IMR-90 (cell line): Measurements from ENCODE around the gene PPIL4. TPM values are rescaled to one million over a fixed set of nuclear protein-coding genes. Genes with fewer than 3 reads are reported as not detected.

Experiments used
- ATAC-seq: fragments of 200-7000 bp; cut with Tn5 transposase; 2 replicates; pipeline ENCODE4 v1.9.1; 2020; ENCODE audit warnings: low read depth, mild to moderate bottlenecking, moderate library complexity
- BruUV-seq: library from RNA; stranded (reverse); fragments of 400-500 nt; replicated peaks from 2 replicates; lab custom pipeline; 2021; lab: Mats Ljungman, UMichigan
- CTCF ChIA-PET: fragments of 300-600 bp; formaldehyde crosslinking; extraction: SDS; loops from one replicate; lab custom pipeline; 2021; ENCODE audit warnings: antibody characterized with exemption; lab: Yijun Ruan, JAX
- POLR2A ChIA-PET: fragments of 300-600 bp; sonication (Branson Sonifier 250); formaldehyde crosslinking; loops from one replicate; lab custom pipeline; 2022; ENCODE audit warnings: antibody characterized with exemption; ENCODE audit not compliant: unreplicated experiment; lab: Charles Lee
- DNase-seq: peaks from one replicate; pipeline ENCODE4 v3.0.0; 2013
- H2AFZ ChIP-seq: replicated peaks from 2 replicates; pipeline ENCODE3; 2013; ENCODE audit warnings: low read length, mild to moderate bottlenecking; ENCODE audit not compliant: poor library complexity
- H2AK5ac ChIP-seq: 2 replicates; pipeline ENCODE4 v1.6.1; 2013; ENCODE audit warnings: low read depth, low read length, inconsistent platforms
- H2AK9ac ChIP-seq: replicated peaks from 2 replicates; pipeline ENCODE3; 2013; ENCODE audit warnings: mild to moderate bottlenecking, low read depth, low read length, moderate library complexity; ENCODE audit not compliant: poor library complexity
- H2BK120ac ChIP-seq: 2 replicates; pipeline ENCODE4 v1.6.1; 2013; ENCODE audit warnings: low read depth, low read length, inconsistent platforms
- H2BK15ac ChIP-seq: 3 replicates; pipeline ENCODE4 v1.6.1; 2013; ENCODE audit warnings: low read depth, low read length, inconsistent platforms
- H2BK20ac ChIP-seq: 2 replicates; pipeline ENCODE4 v1.6.1; 2013; ENCODE audit warnings: low read depth, mild to moderate bottlenecking, inconsistent platforms, low read length, moderate library complexity
- H2BK5ac ChIP-seq: 2 replicates; pipeline ENCODE4 v1.6.1; 2013; ENCODE audit warnings: mild to moderate bottlenecking, low read depth, low read length, inconsistent platforms; ENCODE audit not compliant: poor library complexity, severe bottlenecking
- H3K14ac ChIP-seq: replicated peaks from 2 replicates; pipeline ENCODE4 v1.6.1; 2013; ENCODE audit warnings: low read depth, low read length, inconsistent platforms
- H3K18ac ChIP-seq: 2 replicates; pipeline ENCODE4 v1.6.1; 2013; ENCODE audit warnings: low read depth, low read length, control low read depth
- H3K23ac ChIP-seq: 2 replicates; pipeline ENCODE4 v1.6.1; 2013; ENCODE audit warnings: low read depth, low read length, inconsistent platforms
- H3K27ac ChIP-seq: 2 replicates; pipeline ENCODE4 v1.5.1; 2013; ENCODE audit warnings: mild to moderate bottlenecking, control low read depth, low read length; ENCODE audit not compliant: insufficient read depth
- H3K27me3 ChIP-seq: 2 replicates; pipeline ENCODE4 v1.6.1; 2013; ENCODE audit warnings: low read length; ENCODE audit not compliant: control insufficient read depth, insufficient read depth
- H3K36me3 ChIP-seq: 2 replicates; pipeline ENCODE4 v1.6.1; 2013; ENCODE audit warnings: low read length, mixed read lengths; ENCODE audit not compliant: control insufficient read depth, insufficient read depth
- H3K4ac ChIP-seq: 2 replicates; pipeline ENCODE4 v1.6.1; 2013; ENCODE audit warnings: low read depth, low read length, inconsistent platforms
- H3K4me1 ChIP-seq: 2 replicates; pipeline ENCODE4 v1.6.1; 2013; ENCODE audit warnings: low read length, mixed read lengths; ENCODE audit not compliant: control insufficient read depth, insufficient read depth
- H3K4me2 ChIP-seq: 2 replicates; pipeline ENCODE4 v1.6.1; 2013; ENCODE audit warnings: low read depth, mild to moderate bottlenecking, control low read depth, low read length, moderate library complexity
- H3K4me3 ChIP-seq: 2 replicates; pipeline ENCODE4 v1.5.1; 2013; ENCODE audit warnings: low read depth, mild to moderate bottlenecking, control low read depth, low read length, moderate library complexity; ENCODE audit not compliant: insufficient read depth
- H3K56ac ChIP-seq: 2 replicates; pipeline ENCODE4 v1.6.1; 2013; ENCODE audit warnings: low read length, inconsistent platforms; ENCODE audit not compliant: insufficient read depth; ENCODE audit errors: extremely low read depth
- H3K79me1 ChIP-seq, 2 experiments: 2 replicates each; pipeline ENCODE4 v1.6.1; 2013; ENCODE audit warnings: low read length in 2 of 2, inconsistent platforms in 1 of 2, low read depth in 1 of 2
- H3K9ac ChIP-seq: 2 replicates; pipeline ENCODE4 v1.6.1; 2013; ENCODE audit warnings: low read depth, low read length, control low read depth
- H3K9me1 ChIP-seq: 2 replicates; pipeline ENCODE4 v1.6.1; 2013; ENCODE audit warnings: low read length, inconsistent platforms; ENCODE audit not compliant: insufficient read depth
- H3K9me3 ChIP-seq: 2 replicates; pipeline ENCODE4 v1.6.1; 2013; ENCODE audit warnings: low read length; ENCODE audit not compliant: control insufficient read depth, insufficient read depth
- H4K20me1 ChIP-seq: 2 replicates; pipeline ENCODE4 v1.6.1; 2013; ENCODE audit warnings: low read length, inconsistent platforms; ENCODE audit not compliant: insufficient read depth
- H4K5ac ChIP-seq: 2 replicates; pipeline ENCODE4 v1.6.1; 2013; ENCODE audit warnings: mild to moderate bottlenecking, low read depth, low read length, control low read depth
- H4K8ac ChIP-seq, 2 experiments: 2 replicates each; pipeline ENCODE4 v1.6.1; 2013; ENCODE audit warnings: low read depth in 2 of 2, low read length in 2 of 2, control low read depth in 1 of 2, inconsistent platforms in 1 of 2
- H4K91ac ChIP-seq: 2 replicates; pipeline ENCODE4 v1.6.1; 2013; ENCODE audit warnings: low read depth, low read length, inconsistent platforms; ENCODE audit not compliant: insufficient read depth
- BHLHE40 ChIP-seq: fragments of 150-350 bp; IDR thresholded peaks from 2 replicates; pipeline ENCODE4 v1.6.1; 2016; ENCODE audit warnings: mild to moderate bottlenecking, low read depth, low read length
- CHD1 ChIP-seq: IDR thresholded peaks from 2 replicates; pipeline ENCODE4 v1.6.1; 2012; ENCODE audit warnings: low read depth, low read length, improper control_type of control experiment
- FOS ChIP-seq: fragments of 150-350 bp; IDR thresholded peaks from 2 replicates; pipeline ENCODE4 v1.6.1; 2016; ENCODE audit warnings: low read depth, low read length
- MAZ ChIP-seq: IDR thresholded peaks from 2 replicates; pipeline ENCODE4 v1.6.1; 2012; ENCODE audit warnings: low read depth, mild to moderate bottlenecking, low read length, improper control_type of control experiment, moderate library complexity, borderline replicate concordance
- NFE2L2 ChIP-seq: fragments of 150-350 bp; IDR thresholded peaks from 2 replicates; pipeline ENCODE4 v1.6.1; 2016; ENCODE audit warnings: low read depth, mild to moderate bottlenecking, low read length
- POLR2A ChIP-seq: IDR thresholded peaks from 2 replicates; pipeline ENCODE4 v1.6.1; 2012; ENCODE audit warnings: mild to moderate bottlenecking, low read depth, low read length
- RAD21 ChIP-seq: IDR thresholded peaks from 2 replicates; pipeline ENCODE4 v1.6.1; 2012; ENCODE audit warnings: low read length, improper control_type of control experiment
- SMC3 ChIP-seq: fragments of 150-350 bp; IDR thresholded peaks from 2 replicates; pipeline ENCODE4 v1.6.1; 2016; ENCODE audit warnings: low read depth, mild to moderate bottlenecking, antibody characterized with exemption, low read length, moderate library complexity
- WGBS, 2 experiments: methylation state at CpG; one replicate each; pipeline versions ENCODE4 v1.1.5 to v1.1.7; 2013; ENCODE audit warnings: missing lambda C conversion rate in 2 of 2; ENCODE audit not compliant: insufficient read length in 1 of 2; ENCODE audit errors: extremely low coverage in 2 of 2; 5-methylcytosine and 5-hydroxymethylcytosine counted together
- dilution Hi-C: fragments of 300-500 bp; cut with HindIII; formaldehyde crosslinking; loops from one replicate; pipeline ENCODE4 v1.14.3; 2018; ENCODE audit warnings: low sequenced_read_pairs; ENCODE audit not compliant: unreplicated experiment
- in situ Hi-C: fragments of 300-500 bp; cut with MboI; formaldehyde crosslinking; loops from 3 replicates; pipeline ENCODE4 v1.14.3; 2019; ENCODE audit warnings: low sequenced_read_pairs, inconsistent platforms, mixed read lengths
- intact Hi-C: fragments of 100-400 bp; cut with micrococcal nuclease; formaldehyde crosslinking; loops from 2 replicates; pipeline ENCODE4 v1.10.0; 2022
- polyA plus RNA-seq, 3 experiments: library from polyadenylated mRNA; depleted of rRNA; stranded (reverse); fragments of >200 nt; gene quantifications; 2 replicates each; pipeline ENCODE4 v1.2.3, GENCODE V29; 2012; ENCODE audit warnings: low replicate concordance in 1 of 3
- total RNA-seq: library from RNA; depleted of rRNA; stranded (reverse); fragments of >200 nt; gene quantifications from 2 replicates; pipeline ENCODE4 v1.2.3, GENCODE V29; 2012

The PPIL4 gene
- total and polyA plus RNA-seq, 2 of the 4 experiments (the other 2 are of a cell fraction): 10.6 to 13.3 TPM

DNA sequence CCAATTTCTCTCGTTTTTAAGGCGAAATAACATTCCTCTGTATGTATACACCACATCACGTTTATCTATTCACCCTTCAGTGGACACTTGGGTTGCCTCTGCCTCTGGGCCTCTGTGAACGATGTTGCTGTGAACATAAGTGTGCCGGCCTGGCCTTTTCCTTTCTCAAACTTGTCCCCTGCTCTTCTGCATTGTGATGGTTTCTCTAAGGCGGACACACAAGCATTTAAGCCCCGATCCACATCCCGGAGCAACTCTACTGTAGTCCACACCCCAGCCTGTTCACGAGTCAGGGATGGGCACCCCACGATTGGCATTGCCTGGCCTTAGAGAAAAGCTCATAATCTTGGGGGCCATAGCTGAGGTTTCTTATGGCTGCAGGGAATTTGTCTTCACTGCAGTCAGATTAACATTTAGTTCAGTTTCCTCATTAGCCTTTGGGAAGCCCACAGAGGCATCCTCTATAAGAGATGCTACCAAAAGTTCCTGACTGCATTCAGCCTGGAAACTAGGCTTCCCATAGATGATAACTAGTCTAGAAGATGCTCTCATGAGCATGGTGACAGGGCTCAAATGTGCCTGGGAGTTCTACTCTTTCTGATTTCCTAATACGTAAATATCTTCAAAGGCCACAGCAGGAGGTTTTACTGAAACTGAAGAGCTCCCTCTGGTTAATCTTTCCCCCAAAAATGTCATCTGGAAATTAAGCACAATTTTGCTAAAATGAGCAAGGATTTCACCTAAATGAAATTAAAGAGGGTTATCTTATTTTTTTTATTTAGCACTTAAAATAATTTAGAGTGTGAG is 61.8 kb downstream of the PPIL4 start:
- H2BK20ac ChIP-seq: no peak overlapping the region
- H2AK5ac ChIP-seq: no peak overlapping the region
- H3K4ac ChIP-seq: no peak overlapping the region
- dilution Hi-C loops (no loop called here), in situ Hi-C loops (no loop called here), intact Hi-C loops (no loop called here)
- H2AK9ac ChIP-seq: no peak overlapping the region
- H4K8ac ChIP-seq: no peak overlapping the region
- no peak overlapping the region for H3K23ac ChIP-seq
- H2BK120ac ChIP-seq: no peak overlapping the region
- H3K4me3 ChIP-seq: no peak overlapping the region
- no peaks in the 10 kb centered on the region for H3K9me3 ChIP-seq
- no peak overlapping the region for H3K4me2 ChIP-seq
- no peak overlapping the region for H3K27ac ChIP-seq
- peaks cover 5% of the 10 kb centered on the region; the same call in 1 of the 2 replicates for H3K4me1 ChIP-seq
- ATAC-seq (no peak), DNase-seq (no peak)
- no peaks in the 10 kb centered on the region for H3K79me1 ChIP-seq
- H3K14ac ChIP-seq: no peak overlapping the region
- no peaks in the 10 kb centered on the region for H4K20me1 ChIP-seq
- no peak overlapping the region for H3K56ac ChIP-seq
- ChIA-PET CTCF (no interaction called here), POLR2A (no interaction called here)
- BruUV-seq: no TSS peak
- no peak for TF ChIP-seq CHD1
- no peak for TF ChIP-seq RAD21
- TF ChIP-seq SMC3: no peak
- no peak for TF ChIP-seq FOS
- TF ChIP-seq NFE2L2: no peak
- TF ChIP-seq POLR2A: no peak
- no peak for TF ChIP-seq BHLHE40
- no peak for TF ChIP-seq MAZ
- no peak overlapping the region for H4K5ac ChIP-seq
- H2BK15ac ChIP-seq: no peak overlapping the region
- no peaks in the 10 kb centered on the region; the same call in 1 of the 2 replicates for H3K9me1 ChIP-seq
- 90% methylated on average over 4 of the region's 11 CpGs; no CpG with 5 or more reads in 1 of the 2 experiments for WGBS, 2 experiments
- no peak overlapping the region for H3K18ac ChIP-seq
- no peak overlapping the region for H2BK5ac ChIP-seq
- no peak overlapping the region for H3K9ac ChIP-seq
- no peaks in the 10 kb centered on the region; the same call in 1 of the 2 replicates for H3K27me3 ChIP-seq
- H3K36me3 ChIP-seq: no peaks in the 10 kb centered on the region
- H4K91ac ChIP-seq: no peak overlapping the region
- no peak overlapping the region for H2AFZ ChIP-seq
